ENCODE data around the gene SAMD14.

The SAMD14 gene

DNA sequence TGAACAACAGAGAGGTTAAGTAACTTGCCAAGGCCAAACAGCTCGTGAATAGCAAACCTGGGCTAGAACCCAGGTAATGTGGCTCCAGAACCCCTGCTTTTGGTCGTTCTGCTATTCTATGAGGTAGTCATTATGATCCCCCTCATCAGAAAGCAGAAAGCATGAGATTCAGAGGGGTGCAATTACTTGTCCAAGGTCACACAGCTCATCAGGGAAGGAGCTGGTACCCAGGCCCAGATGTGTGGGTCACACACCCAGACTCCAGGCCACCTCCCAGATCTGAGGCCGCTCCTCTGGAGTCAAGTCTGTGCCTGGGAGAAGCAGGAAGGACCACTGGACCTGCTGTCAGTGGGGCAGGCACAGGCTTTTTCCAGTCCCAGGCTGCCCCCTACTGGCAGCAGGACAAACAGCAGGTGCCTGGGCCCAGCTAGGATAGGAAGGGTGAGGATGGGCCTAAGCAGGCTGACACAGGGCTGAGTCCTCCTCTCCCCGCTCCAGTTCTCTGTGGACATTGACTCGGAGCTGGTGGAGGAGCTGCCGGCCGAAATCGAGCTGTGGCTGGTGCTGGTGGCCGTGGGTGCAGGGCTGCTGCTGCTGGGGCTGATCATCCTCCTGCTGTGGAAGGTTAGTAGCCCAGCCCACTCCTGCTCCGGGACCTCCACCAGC is 42.6 kb downstream of the SAMD14 start:
- DNase-seq (ENCODE audit: insufficient read length, low spot score) (peak; percentile 90), FAIRE-seq (peak; percentile 98)
- no peak for TF ChIP-seq SPI1 (IDR thresholded peaks at IDR 0.05; ENCODE audit: low read depth, low read length)
- no peak for TF ChIP-seq POLR2A (IDR thresholded peaks at IDR 0.05; ENCODE audit: low read depth, low read length)
- no peak for TF ChIP-seq TAF1 (IDR thresholded peaks at IDR 0.05; ENCODE audit: low read depth, low read length)
- TF ChIP-seq PAX5 (IDR thresholded peaks at IDR 0.05; ENCODE audit: insufficient read depth, low read length, severe bottlenecking), result no peak
- no peak for TF ChIP-seq POU2F2 (IDR thresholded peaks at IDR 0.05; ENCODE audit: low read depth, low read length)
- TF ChIP-seq POLR2AphosphoS5 (IDR thresholded peaks at IDR 0.05; ENCODE audit: low read depth, low read length), result no peak

DNA sequence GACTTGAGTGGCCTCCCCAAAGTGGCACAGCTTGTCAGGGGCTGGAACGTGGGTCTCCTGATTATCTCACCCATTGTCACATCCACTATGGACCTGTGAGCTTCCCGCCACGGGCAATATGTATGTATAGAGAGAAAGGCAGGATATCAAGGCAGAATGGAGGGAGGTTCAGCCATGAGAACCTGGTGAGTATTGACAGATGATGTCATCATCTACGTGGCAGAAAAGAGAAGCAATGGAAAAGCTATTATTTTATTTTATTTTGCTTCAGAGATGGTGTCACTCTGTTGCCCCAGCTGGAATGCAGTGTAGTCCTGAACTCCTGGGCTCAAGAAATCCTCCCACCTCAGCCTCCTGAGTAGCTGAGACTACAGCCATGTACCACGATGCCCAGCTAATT is 48.2 kb downstream of the SAMD14 start:
- no peak for DNase-seq (ENCODE audit: insufficient read length, low spot score)
- TF ChIP-seq POU2F2 (IDR thresholded peaks at IDR 0.05; ENCODE audit: low read depth, low read length), result no peak
- FAIRE-seq, result no peak

DNA sequence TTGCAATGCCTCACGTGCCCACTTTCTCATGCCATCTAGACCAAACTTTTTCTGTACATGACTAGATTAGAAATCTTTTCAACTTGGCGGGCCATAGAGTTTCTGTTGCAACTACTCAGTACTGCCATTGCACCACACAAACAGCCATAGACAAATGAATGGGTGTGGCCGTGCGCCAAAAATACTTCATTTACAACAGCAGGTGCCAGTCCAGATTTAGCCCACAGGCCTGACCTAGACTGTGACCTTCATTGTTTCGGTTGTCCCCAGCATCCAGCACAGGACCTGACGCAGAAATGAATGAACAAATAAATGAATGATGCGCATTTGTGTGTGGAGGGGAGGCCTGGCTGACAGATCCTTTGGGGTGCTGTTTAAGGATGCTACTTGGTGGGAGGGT is 49.1 kb downstream of the SAMD14 start:
- peak; percentile 81 for FAIRE-seq
- TF ChIP-seq PAX5 (IDR thresholded peaks at IDR 0.05; ENCODE audit: insufficient read depth, low read length, severe bottlenecking) (no peak), SPI1 (IDR thresholded peaks at IDR 0.05; ENCODE audit: low read depth, low read length) (no peak), POLR2A (IDR thresholded peaks at IDR 0.05; ENCODE audit: low read depth, low read length) (no peak), POLR2AphosphoS5 (IDR thresholded peaks at IDR 0.05; ENCODE audit: low read depth, low read length) (no peak)
- no peak for DNase-seq (ENCODE audit: insufficient read length, low spot score)

DNA sequence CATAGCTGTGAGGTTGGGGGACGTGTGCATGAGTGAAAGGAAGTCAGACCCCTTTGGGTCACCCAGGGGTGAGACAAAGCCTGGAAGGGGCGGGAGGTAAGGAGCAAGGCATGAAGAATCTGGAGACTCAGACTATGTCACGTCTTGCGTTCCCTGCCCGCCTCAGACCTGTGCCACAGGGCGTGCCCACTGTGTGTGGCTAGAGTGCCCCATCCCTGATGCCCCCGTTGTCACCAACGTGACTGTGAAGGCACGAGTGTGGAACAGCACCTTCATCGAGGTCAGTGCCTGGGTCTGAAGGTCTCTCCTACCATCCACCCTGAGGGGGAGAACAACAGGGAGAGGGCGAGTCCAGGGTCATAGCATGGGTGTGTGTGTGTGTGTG is 49.9 kb downstream of the SAMD14 start:
- no peak for DNase-seq (ENCODE audit: insufficient read length, low spot score)
- FAIRE-seq, result no peak
- no peak for TF ChIP-seq SPI1 (IDR thresholded peaks at IDR 0.05; ENCODE audit: low read depth, low read length)
- no peak for TF ChIP-seq POLR2A (IDR thresholded peaks at IDR 0.05; ENCODE audit: low read depth, low read length)
- no peak for TF ChIP-seq POLR2AphosphoS5 (IDR thresholded peaks at IDR 0.05; ENCODE audit: low read depth, low read length)
- TF ChIP-seq PAX5 (IDR thresholded peaks at IDR 0.05; ENCODE audit: insufficient read depth, low read length, severe bottlenecking), result no peak
- TF ChIP-seq POU2F2 (IDR thresholded peaks at IDR 0.05; ENCODE audit: low read depth, low read length), result no peak
- TF ChIP-seq TAF1 (IDR thresholded peaks at IDR 0.05; ENCODE audit: low read depth, low read length), result no peak

DNA sequence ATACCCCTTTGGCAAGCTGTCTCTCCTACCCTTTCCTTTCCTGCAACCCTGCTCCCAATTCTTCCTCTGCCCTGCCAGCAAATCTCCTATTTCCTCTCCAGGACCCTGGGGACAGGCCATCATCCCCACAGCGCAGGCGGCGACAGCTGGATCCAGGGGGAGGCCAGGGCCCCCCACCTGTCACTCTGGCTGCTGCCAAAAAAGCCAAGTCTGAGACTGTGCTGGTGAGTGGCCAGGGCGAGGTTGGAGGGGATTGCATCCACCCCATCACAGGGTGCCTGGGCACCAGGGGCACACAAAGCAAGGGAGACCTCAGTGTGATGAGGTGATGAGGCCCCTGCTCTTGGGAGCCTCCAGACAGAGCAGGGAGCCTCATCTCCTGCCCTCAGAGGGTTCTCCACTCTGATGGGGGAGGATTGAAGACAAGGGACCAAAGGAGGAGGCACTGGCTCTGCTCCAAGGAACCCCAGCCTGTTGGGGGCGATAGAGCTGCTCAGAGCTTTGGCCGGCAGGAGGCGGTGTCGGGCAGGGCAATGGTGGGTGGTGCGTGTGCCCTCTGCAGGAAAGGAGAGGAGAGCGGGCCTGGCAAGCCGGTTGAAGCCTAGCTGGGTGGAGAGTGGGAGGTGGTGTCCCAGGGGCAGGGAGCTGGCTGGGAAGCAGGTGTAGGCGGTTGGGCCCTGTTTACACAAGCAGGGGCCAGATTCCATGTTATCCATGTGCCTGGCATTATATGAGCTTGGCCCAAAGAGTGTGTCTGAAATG is 50.4 kb downstream of the SAMD14 start:
- DNase-seq (ENCODE audit: insufficient read length, low spot score), result no peak
- FAIRE-seq, result no peak
- no peak for TF ChIP-seq TAF1 (IDR thresholded peaks at IDR 0.05; ENCODE audit: low read depth, low read length)
- no peak for TF ChIP-seq SPI1 (IDR thresholded peaks at IDR 0.05; ENCODE audit: low read depth, low read length)
- no peak for TF ChIP-seq POLR2AphosphoS5 (IDR thresholded peaks at IDR 0.05; ENCODE audit: low read depth, low read length)
- TF ChIP-seq PAX5 (IDR thresholded peaks at IDR 0.05; ENCODE audit: insufficient read depth, low read length, severe bottlenecking), result no peak
- TF ChIP-seq POLR2A (IDR thresholded peaks at IDR 0.05; ENCODE audit: low read depth, low read length), result no peak
- no peak for TF ChIP-seq POU2F2 (IDR thresholded peaks at IDR 0.05; ENCODE audit: low read depth, low read length)

DNA sequence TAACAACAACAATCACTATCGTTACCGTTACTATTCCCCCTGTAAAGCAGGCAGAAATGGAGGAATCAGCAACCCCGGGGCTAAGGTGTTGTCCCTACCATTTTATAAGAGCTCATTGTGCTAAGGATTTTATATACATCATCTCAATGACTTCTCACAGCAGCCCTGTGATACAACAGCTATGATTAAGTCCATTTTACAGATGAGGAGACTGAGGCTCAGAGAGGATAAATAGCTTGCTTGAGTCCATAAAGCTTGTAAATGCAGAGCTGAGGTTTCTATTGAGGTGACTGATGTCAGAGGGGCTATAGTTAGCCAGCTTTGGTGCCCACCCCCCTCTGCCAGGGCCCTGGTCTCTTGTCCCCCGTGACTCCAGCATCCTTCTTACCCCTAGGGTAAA is 51.5 kb downstream of the SAMD14 start:
- no peak for DNase-seq (ENCODE audit: insufficient read length, low spot score)
- FAIRE-seq, result no peak
- TF ChIP-seq POLR2A (IDR thresholded peaks at IDR 0.05; ENCODE audit: low read depth, low read length), result no peak
- no peak for TF ChIP-seq POLR2AphosphoS5 (IDR thresholded peaks at IDR 0.05; ENCODE audit: low read depth, low read length)
- no peak for TF ChIP-seq PAX5 (IDR thresholded peaks at IDR 0.05; ENCODE audit: insufficient read depth, low read length, severe bottlenecking)
- TF ChIP-seq SPI1 (IDR thresholded peaks at IDR 0.05; ENCODE audit: low read depth, low read length), result no peak

DNA sequence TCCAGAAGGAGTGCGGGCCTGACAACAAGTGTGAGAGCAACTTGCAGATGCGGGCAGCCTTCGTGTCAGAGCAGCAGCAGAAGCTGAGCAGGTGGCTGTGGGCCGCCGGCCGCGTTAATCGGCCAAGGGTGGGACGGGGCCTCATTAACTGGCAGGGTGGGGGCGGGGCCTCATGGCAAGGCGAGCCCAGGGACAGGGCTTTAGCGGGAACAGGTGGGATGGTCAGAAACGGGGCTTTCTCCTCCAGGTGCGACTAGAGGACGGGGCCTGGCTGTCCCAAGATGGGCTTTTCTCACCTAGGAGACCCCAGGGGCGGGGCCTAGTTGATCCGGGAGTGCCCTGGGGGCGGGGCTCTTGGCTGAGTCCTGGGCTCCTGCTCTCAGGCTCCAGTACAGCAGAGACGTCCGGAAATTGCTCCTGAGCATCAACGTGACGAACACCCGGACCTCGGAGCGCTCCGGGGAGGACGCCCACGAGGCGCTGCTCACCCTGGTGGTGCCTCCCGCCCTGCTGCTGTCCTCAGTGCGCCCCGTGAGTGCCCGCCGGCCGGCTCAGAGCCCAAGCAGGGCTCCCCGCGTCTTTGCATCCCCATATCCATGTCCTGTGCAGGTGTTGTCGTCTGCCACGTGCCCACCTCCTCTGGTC is 53.2 kb downstream of the SAMD14 start:
- FAIRE-seq (no peak), DNase-seq (ENCODE audit: insufficient read length, low spot score) (no peak)
- no peak for TF ChIP-seq PAX5 (IDR thresholded peaks at IDR 0.05; ENCODE audit: insufficient read depth, low read length, severe bottlenecking)
- TF ChIP-seq POU2F2 (IDR thresholded peaks at IDR 0.05; ENCODE audit: low read depth, low read length), result no peak
- TF ChIP-seq SPI1 (IDR thresholded peaks at IDR 0.05; ENCODE audit: low read depth, low read length), result no peak

DNA sequence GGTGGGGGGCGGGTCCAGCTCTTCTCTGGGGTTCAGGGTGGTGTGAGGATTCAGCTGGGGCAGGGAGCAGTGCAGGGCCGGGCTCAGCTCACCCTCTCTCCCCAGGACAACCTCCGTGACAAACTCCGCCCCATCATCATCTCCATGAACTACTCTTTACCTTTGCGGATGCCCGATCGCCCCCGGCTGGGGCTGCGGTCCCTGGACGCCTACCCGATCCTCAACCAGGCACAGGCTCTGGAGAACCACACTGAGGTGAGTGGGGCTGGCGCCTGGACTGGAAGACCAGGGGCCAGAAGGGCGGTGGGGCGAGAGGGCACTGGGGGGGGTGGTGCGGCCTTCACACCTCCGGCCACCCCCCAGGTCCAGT is 53.8 kb downstream of the SAMD14 start:
- DNase-seq (ENCODE audit: insufficient read length, low spot score), result no peak
- FAIRE-seq, result no peak

DNA sequence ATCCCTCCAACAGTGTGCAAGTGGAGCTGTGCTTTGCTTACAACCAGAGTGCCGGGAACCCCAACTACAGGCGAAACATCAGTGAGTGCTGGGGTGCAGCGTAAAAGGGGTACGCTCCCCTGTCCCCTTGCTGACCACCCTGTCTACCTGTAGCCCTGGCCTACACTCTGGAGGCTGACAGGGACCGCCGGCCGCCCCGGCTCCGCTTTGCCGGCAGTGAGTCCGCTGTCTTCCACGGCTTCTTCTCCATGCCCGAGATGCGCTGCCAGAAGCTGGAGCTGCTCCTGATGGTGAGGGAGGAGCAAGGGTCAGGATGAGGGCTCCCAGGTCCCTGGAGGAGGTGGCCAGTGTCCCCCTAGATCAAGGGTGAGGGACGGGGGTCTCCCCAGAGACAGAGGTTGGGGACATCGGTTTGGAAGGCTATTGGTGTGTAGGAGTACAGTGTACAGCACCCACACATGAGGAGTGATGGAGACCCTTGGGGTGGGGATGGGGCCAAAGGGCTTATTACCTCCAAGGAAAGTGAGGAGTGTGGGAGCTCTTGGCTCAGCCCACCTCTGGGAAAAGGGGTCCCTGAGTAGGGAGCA is 54.4 kb downstream of the SAMD14 start:
- TF ChIP-seq POLR2A (IDR thresholded peaks at IDR 0.05; ENCODE audit: low read depth, low read length) (no peak), POLR2AphosphoS5 (IDR thresholded peaks at IDR 0.05; ENCODE audit: low read depth, low read length) (no peak), POU2F2 (IDR thresholded peaks at IDR 0.05; ENCODE audit: low read depth, low read length) (no peak)
- FAIRE-seq, result no peak

More for the DNA sequence above, 53.8 kb downstream of the SAMD14 start:
- TF ChIP-seq TAF1 (IDR thresholded peaks at IDR 0.05; ENCODE audit: low read depth, low read length) (no peak), SPI1 (IDR thresholded peaks at IDR 0.05; ENCODE audit: low read depth, low read length) (no peak), POU2F2 (IDR thresholded peaks at IDR 0.05; ENCODE audit: low read depth, low read length) (no peak), PAX5 (IDR thresholded peaks at IDR 0.05; ENCODE audit: insufficient read depth, low read length, severe bottlenecking) (no peak), POLR2A (IDR thresholded peaks at IDR 0.05; ENCODE audit: low read depth, low read length) (no peak), POLR2AphosphoS5 (IDR thresholded peaks at IDR 0.05; ENCODE audit: low read depth, low read length) (no peak)

DNA sequence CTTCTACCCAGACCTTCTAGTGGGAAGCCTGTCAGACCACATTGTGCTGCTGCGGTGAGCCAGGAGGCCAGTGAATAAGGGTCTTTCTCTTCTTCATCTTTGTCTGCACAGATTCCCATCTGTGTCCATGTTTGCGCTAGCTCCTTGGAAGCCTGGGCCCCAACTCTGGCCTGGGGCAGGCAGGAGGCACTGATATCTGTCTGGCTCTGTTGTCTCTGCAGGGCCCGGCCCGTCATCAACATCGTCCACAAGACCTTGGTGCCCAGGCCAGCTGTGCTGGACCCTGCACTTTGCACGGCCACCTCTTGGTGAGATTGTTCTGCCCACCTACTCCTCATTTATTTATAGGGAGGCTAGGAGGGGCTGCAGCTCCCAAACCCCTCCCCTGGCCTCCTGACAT is 55.7 kb downstream of the SAMD14 start:
- no peak for DNase-seq (ENCODE audit: insufficient read length, low spot score)
- no peak for TF ChIP-seq POLR2AphosphoS5 (IDR thresholded peaks at IDR 0.05; ENCODE audit: low read depth, low read length)
- no peak for TF ChIP-seq POU2F2 (IDR thresholded peaks at IDR 0.05; ENCODE audit: low read depth, low read length)
- TF ChIP-seq PAX5 (IDR thresholded peaks at IDR 0.05; ENCODE audit: insufficient read depth, low read length, severe bottlenecking), result no peak
- no peak for TF ChIP-seq SPI1 (IDR thresholded peaks at IDR 0.05; ENCODE audit: low read depth, low read length)
- no peak for TF ChIP-seq TAF1 (IDR thresholded peaks at IDR 0.05; ENCODE audit: low read depth, low read length)
- no peak for TF ChIP-seq POLR2A (IDR thresholded peaks at IDR 0.05; ENCODE audit: low read depth, low read length)
- no peak for FAIRE-seq

More for the DNA sequence above, 54.4 kb downstream of the SAMD14 start:
- no peak for DNase-seq (ENCODE audit: insufficient read length, low spot score)

Measured in GM12891 (cell line).